ENCODE results near the gene PDE11A. TPM values are rescaled to one million over a fixed set of nuclear protein-coding genes. Genes with fewer than 3 reads are reported as not detected.

Gene PDE11A
- total and polyA plus RNA-seq, 2 experiments from 2014 or later, result 0.34 to 0.86 TPM

- Histone ChIP-seq H3K9me2 (ENCODE audit: insufficient read depth) (no peaks in the 10 kb centered on the region), H4K20me1 (ENCODE audit: insufficient read depth) (no peaks in the 10 kb centered on the region), H3K36me3 (ENCODE audit: low read depth) (no peaks in the 10 kb centered on the region), H3K4me1 (ENCODE audit: insufficient read depth) (no peaks in the 10 kb centered on the region), H3K4me3 (no peak overlapping the region), H3K79me2 (ENCODE audit: insufficient read depth) (no peaks in the 10 kb centered on the region), H3K4me2 (ENCODE audit: unreplicated experiment) (no peak overlapping the region), H2AFZ (no peak overlapping the region), H3K9me3 (ENCODE audit: low read depth) (no peaks in the 10 kb centered on the region), H3K27me3 (replicated peaks; ENCODE audit: insufficient read depth) (no peaks in the 10 kb centered on the region), H3K27ac (no peak overlapping the region), H3K9ac (no peak overlapping the region), H3F3A (ENCODE audit: insufficient read depth) (no peaks in the 10 kb centered on the region)
- TF ChIP-seq EZH2phosphoT487 (IDR thresholded peaks at IDR 0.05; ENCODE audit: insufficient read depth, low read depth), result no peak
- no peak for TF ChIP-seq EZH2 (IDR thresholded peaks at IDR 0.05; ENCODE audit: insufficient read depth, poor library complexity, severe bottlenecking)
- peak; percentile 5 for DNase-seq
- WGBS, 2 experiments (ENCODE audit: low coverage in 1 of 2, low lambda C conversion rate in 2 of 2, missing lambda C conversion rate in 2 of 2), result 19 to 29% methylated on average over 3 of the region's 3 CpGs
- in situ Hi-C loops (cut with MboI), result no loop called here
These were observed 483.9 kb downstream of the PDE11A start for GRCh38 chr2:177588671-177589070.

- TF ChIP-seq EZH2phosphoT487 (IDR thresholded peaks at IDR 0.05; ENCODE audit: insufficient read depth, low read depth), result no peak
- no peak for TF ChIP-seq EZH2 (IDR thresholded peaks at IDR 0.05; ENCODE audit: insufficient read depth, poor library complexity, severe bottlenecking)
- in situ Hi-C loops (cut with MboI), result no loop called here
- no peaks in the 10 kb centered on the region for H3K79me2 ChIP-seq (ENCODE audit: insufficient read depth)
These were observed 485.2 kb downstream of the PDE11A start for GRCh38 chr2:177587371-177587770.

GRCh38 chr2:177586154-177586553 is 486.4 kb downstream of the PDE11A start:
- Histone ChIP-seq H3K36me3 (ENCODE audit: low read depth) (no peaks in the 10 kb centered on the region), H3K9me2 (ENCODE audit: insufficient read depth) (no peaks in the 10 kb centered on the region), H3K27ac (no peak overlapping the region), H3K4me3 (no peak overlapping the region), H3K4me1 (ENCODE audit: insufficient read depth) (no peaks in the 10 kb centered on the region), H3K9me3 (ENCODE audit: low read depth) (no peaks in the 10 kb centered on the region), H3F3A (ENCODE audit: insufficient read depth) (no peaks in the 10 kb centered on the region), H2AFZ (no peak overlapping the region), H3K4me2 (ENCODE audit: unreplicated experiment) (no peak overlapping the region), H3K79me2 (ENCODE audit: insufficient read depth) (no peaks in the 10 kb centered on the region), H3K27me3 (replicated peaks; ENCODE audit: insufficient read depth) (no peaks in the 10 kb centered on the region), H4K20me1 (ENCODE audit: insufficient read depth) (no peaks in the 10 kb centered on the region), H3K9ac (no peak overlapping the region)
- in situ Hi-C loops (cut with MboI), result no loop called here
- DNase-seq, result no peak
- TF ChIP-seq EZH2phosphoT487 (IDR thresholded peaks at IDR 0.05; ENCODE audit: insufficient read depth, low read depth) (no peak), EZH2 (IDR thresholded peaks at IDR 0.05; ENCODE audit: insufficient read depth, poor library complexity, severe bottlenecking) (no peak)
- 47 to 67% methylated on average over 1 of the region's 1 CpG for WGBS, 2 experiments (ENCODE audit: low coverage in 1 of 2, low lambda C conversion rate in 2 of 2, missing lambda C conversion rate in 2 of 2)

More at GRCh38 chr2:177587371-177587770, 485.2 kb downstream of the PDE11A start:
- Histone ChIP-seq H2AFZ (no peak overlapping the region), H3K4me1 (ENCODE audit: insufficient read depth) (no peaks in the 10 kb centered on the region), H3K4me3 (no peak overlapping the region), H3K27me3 (replicated peaks; ENCODE audit: insufficient read depth) (no peaks in the 10 kb centered on the region), H3K27ac (no peak overlapping the region), H4K20me1 (ENCODE audit: insufficient read depth) (no peaks in the 10 kb centered on the region), H3K9me2 (ENCODE audit: insufficient read depth) (no peaks in the 10 kb centered on the region), H3K9ac (no peak overlapping the region), H3K9me3 (ENCODE audit: low read depth) (no peaks in the 10 kb centered on the region), H3F3A (ENCODE audit: insufficient read depth) (no peaks in the 10 kb centered on the region), H3K36me3 (ENCODE audit: low read depth) (no peaks in the 10 kb centered on the region), H3K4me2 (ENCODE audit: unreplicated experiment) (no peak overlapping the region)
- 52 to 76% methylated on average over 1 of the region's 1 CpG for WGBS, 2 experiments (ENCODE audit: low coverage in 1 of 2, low lambda C conversion rate in 2 of 2, missing lambda C conversion rate in 2 of 2)
- DNase-seq, result no peak

- no peaks in the 10 kb centered on the region for H4K20me1 ChIP-seq (ENCODE audit: insufficient read depth)
- no peak overlapping the region for H3K4me2 ChIP-seq (ENCODE audit: unreplicated experiment)
- no peak for DNase-seq
- H3K36me3 ChIP-seq (ENCODE audit: low read depth), result no peaks in the 10 kb centered on the region
- no peak overlapping the region for H3K9ac ChIP-seq
- H3K4me3 ChIP-seq, result no peak overlapping the region
- H3K79me2 ChIP-seq (ENCODE audit: insufficient read depth), result no peaks in the 10 kb centered on the region
- H3K9me2 ChIP-seq (ENCODE audit: insufficient read depth), result no peaks in the 10 kb centered on the region
- no peak overlapping the region for H3K27ac ChIP-seq
- H3K27me3 ChIP-seq (replicated peaks; ENCODE audit: insufficient read depth), result no peaks in the 10 kb centered on the region
- H3K9me3 ChIP-seq (ENCODE audit: low read depth), result no peaks in the 10 kb centered on the region
- TF ChIP-seq EZH2 (IDR thresholded peaks at IDR 0.05; ENCODE audit: insufficient read depth, poor library complexity, severe bottlenecking) (no peak), EZH2phosphoT487 (IDR thresholded peaks at IDR 0.05; ENCODE audit: insufficient read depth, low read depth) (no peak)
- H3K4me1 ChIP-seq (ENCODE audit: insufficient read depth), result no peaks in the 10 kb centered on the region
- in situ Hi-C loops (cut with MboI), result no loop called here
- H3F3A ChIP-seq (ENCODE audit: insufficient read depth), result no peaks in the 10 kb centered on the region
- no peak overlapping the region for H2AFZ ChIP-seq
- WGBS, 2 experiments (ENCODE audit: low coverage in 1 of 2, low lambda C conversion rate in 2 of 2, missing lambda C conversion rate in 2 of 2), result 56 to 68% methylated on average over 5 of the region's 5 CpGs
These were observed 487.2 kb downstream of the PDE11A start for GRCh38 chr2:177585234-177585863.

Data from GM23248 (cell line).